GM21717 (cell line): ENCODE data around the gene MTRFR.
"Not testable (repeated sequence)": the region's sequence is repeated elsewhere in the genome, so short reads cannot be mapped to it uniquely, and the experiment has no call there.

Experiments
- ATAC-seq: cut with Tn5 transposase; IDR thresholded peaks from one replicate; pipeline ENCODE4 v1.9.1; 2021; ENCODE audit warnings: mild to moderate bottlenecking, moderate library complexity; ENCODE audit not compliant: unreplicated experiment

The MTRFR gene

GRCh38 chr12:123248996-123249741 lies 15.9 kb downstream of the MTRFR start:
- not testable (repeated sequence) for ATAC-seq

GRCh38 chr12:123250471-123251383 lies 17.5 kb downstream of the MTRFR start:
- ATAC-seq = no peak

- ATAC-seq = no peak
Measured at GRCh38 chr12:123251403-123252076, 18.3 kb downstream of the MTRFR start.

GRCh38 chr12:123252365-123252764 lies 19.1 kb downstream of the MTRFR start:
- ATAC-seq = not testable (repeated sequence)

- no peak for ATAC-seq
Measured at GRCh38 chr12:123253641-123254459, 20.6 kb downstream of the MTRFR start.

- ATAC-seq = no peak
Measured at GRCh38 chr12:123254853-123255446, 21.7 kb downstream of the MTRFR start.

GRCh38 chr12:123258593-123258992 lies 25.4 kb downstream of the MTRFR start:
- ATAC-seq = no peak

GRCh38 chr12:123260081-123260480 lies 26.8 kb downstream of the MTRFR start:
- ATAC-seq = no peak

GRCh38 chr12:123261196-123261595 lies 28.0 kb downstream of the MTRFR start:
- no peak for ATAC-seq

GRCh38 chr12:123263196-123263817 lies 30.1 kb downstream of the MTRFR start:
- ATAC-seq = no peak

- no peak for ATAC-seq
Measured at GRCh38 chr12:123264642-123265041, 31.4 kb downstream of the MTRFR start.

GRCh38 chr12:123265851-123266678 lies 32.8 kb downstream of the MTRFR start:
- no peak for ATAC-seq

- ATAC-seq = no peak
Measured at GRCh38 chr12:123266679-123267277, 33.5 kb downstream of the MTRFR start.

GRCh38 chr12:123267335-123267920 lies 34.2 kb downstream of the MTRFR start:
- ATAC-seq = no peak

GRCh38 chr12:123267991-123268843 lies 35.0 kb downstream of the MTRFR start:
- no peak for ATAC-seq

- no peak for ATAC-seq
Measured at GRCh38 chr12:123268850-123269249, 35.6 kb downstream of the MTRFR start.

- no peak for ATAC-seq
Measured at GRCh38 chr12:123269395-123269892, 36.2 kb downstream of the MTRFR start.
